ENCODE data around the gene CEP83. TPM values are rescaled to one million over a fixed set of nuclear protein-coding genes. Genes with fewer than 3 reads are reported as not detected.

CEP83 gene
- total RNA-seq, 8 experiments from 2014 or later = 11.5 to 87.2 (median 25.9) TPM

- in situ Hi-C loops (cut with MboI; ENCODE audit: low pct_unique_long_range_greater_than_20kb in 2 of 9, low sequenced_read_pairs in 9 of 9, unreplicated experiment in 9 of 9) = no loop called here
- no peak overlapping the region for H3K27ac ChIP-seq
- H3K4me3 ChIP-seq = no peak overlapping the region
- 71 to 83% methylated on average over 1 to 2 of the region's 2 CpGs; no CpG with 5 or more reads in 8 of the 10 experiments for WGBS, 10 experiments
- peak in 3 of 8 experiments; percentile 30 to 84 (median 78) for ATAC-seq (replicated peaks in 6 of 8)
- peaks cover 30 to 43% of the 10 kb centered on the region in 2 donors for H3K4me1 ChIP-seq (replicated peaks in 1 of 2)
These were observed 174.8 kb downstream of the CEP83 start for GRCh38 chr12:94284859-94285258.

- in situ Hi-C loops (cut with MboI; ENCODE audit: low pct_unique_long_range_greater_than_20kb in 2 of 9, low sequenced_read_pairs in 9 of 9, unreplicated experiment in 9 of 9) = no loop called here
These were observed 175.6 kb downstream of the CEP83 start for GRCh38 chr12:94284046-94284445.

GRCh38 chr12:94282675-94283074, 177.0 kb downstream of the CEP83 start:
- 96 to 100% (median 97%) methylated on average over 1 to 7 of the region's 7 CpGs; no CpG with 5 or more reads in 4 of the 10 experiments for WGBS, 10 experiments
- in situ Hi-C loops (cut with MboI; ENCODE audit: low pct_unique_long_range_greater_than_20kb in 2 of 9, low sequenced_read_pairs in 9 of 9, unreplicated experiment in 9 of 9) = no loop called here
- ATAC-seq (replicated peaks in 6 of 8) = no peak
- Histone ChIP-seq H3K4me1 (replicated peaks in 1 of 2) (peaks cover 21 to 48% of the 10 kb centered on the region in 2 donors), H3K4me3 (no peak overlapping the region), H3K27ac (no peak overlapping the region)

More at GRCh38 chr12:94284046-94284445, 175.6 kb downstream of the CEP83 start:
- Histone ChIP-seq H3K4me1 (replicated peaks in 1 of 2) (peaks cover 22 to 43% of the 10 kb centered on the region in 2 donors), H3K4me3 (no peak overlapping the region), H3K27ac (no peak overlapping the region)
- no peak for ATAC-seq (replicated peaks in 6 of 8)
- 80% methylated on average over 1 of the region's 1 CpG; no CpG with 5 or more reads in 9 of the 10 experiments for WGBS, 10 experiments

GRCh38 chr12:94280063-94280462, 179.6 kb downstream of the CEP83 start:
- in situ Hi-C loops (cut with MboI; ENCODE audit: low pct_unique_long_range_greater_than_20kb in 2 of 9, low sequenced_read_pairs in 9 of 9, unreplicated experiment in 9 of 9) = no loop called here
- 42 to 100% (median 68%) methylated on average over 1 to 6 of the region's 7 CpGs; no CpG with 5 or more reads in 2 of the 10 experiments for WGBS, 10 experiments
- H3K4me1 ChIP-seq (replicated peaks in 1 of 2) = peaks cover 0 to 26% of the 10 kb centered on the region in 2 donors
- ATAC-seq (replicated peaks in 6 of 8) = peak in 3 of 8 experiments; percentile 58 to 84 (median 60)
- H3K27ac ChIP-seq = peak overlapping the region in 1 of 2 donors; percentile 73
- H3K4me3 ChIP-seq = no peak overlapping the region

GRCh38 chr12:94277426-94278000, 182.2 kb downstream of the CEP83 start:
- H3K4me1 ChIP-seq (replicated peaks in 1 of 2) = peaks cover 0 to 26% of the 10 kb centered on the region in 2 donors
- H3K4me3 ChIP-seq = no peak overlapping the region
- H3K27ac ChIP-seq = no peak overlapping the region
- 31 to 90% (median 67%) methylated on average over 1 to 7 of the region's 9 CpGs; no CpG with 5 or more reads in 3 of the 10 experiments for WGBS, 10 experiments
- peak in 1 of 8 experiments; percentile 20 for ATAC-seq (replicated peaks in 6 of 8)
- in situ Hi-C loops (cut with MboI; ENCODE audit: low pct_unique_long_range_greater_than_20kb in 2 of 9, low sequenced_read_pairs in 9 of 9, unreplicated experiment in 9 of 9) = no loop called here

GRCh38 chr12:94276725-94277124, 182.9 kb downstream of the CEP83 start:
- Histone ChIP-seq H3K4me3 (no peak overlapping the region), H3K27ac (no peak overlapping the region), H3K4me1 (replicated peaks in 1 of 2) (peaks cover 0 to 26% of the 10 kb centered on the region in 2 donors)
- WGBS, 10 experiments = 94 to 100% (median 100%) methylated on average over 1 to 6 of the region's 6 CpGs; no CpG with 5 or more reads in 2 of the 10 experiments
- in situ Hi-C loops (cut with MboI; ENCODE audit: low pct_unique_long_range_greater_than_20kb in 2 of 9, low sequenced_read_pairs in 9 of 9, unreplicated experiment in 9 of 9) = no loop called here
- no peak for ATAC-seq (replicated peaks in 6 of 8)

GRCh38 chr12:94273272-94273671, 186.4 kb downstream of the CEP83 start:
- 90 to 100% (median 100%) methylated on average over 1 to 3 of the region's 3 CpGs; no CpG with 5 or more reads in 4 of the 10 experiments for WGBS, 10 experiments
- H3K4me3 ChIP-seq = no peak overlapping the region
- no peak overlapping the region for H3K27ac ChIP-seq
- peaks cover 0 to 3% of the 10 kb centered on the region in 2 donors for H3K4me1 ChIP-seq (replicated peaks in 1 of 2)
- no peak for ATAC-seq (replicated peaks in 6 of 8)
- in situ Hi-C loops (cut with MboI; ENCODE audit: low pct_unique_long_range_greater_than_20kb in 2 of 9, low sequenced_read_pairs in 9 of 9, unreplicated experiment in 9 of 9) = no loop called here

GRCh38 chr12:94272280-94272679, 187.4 kb downstream of the CEP83 start:
- in situ Hi-C loops (cut with MboI; ENCODE audit: low pct_unique_long_range_greater_than_20kb in 2 of 9, low sequenced_read_pairs in 9 of 9, unreplicated experiment in 9 of 9) = no loop called here
- Histone ChIP-seq H3K4me3 (no peak overlapping the region), H3K4me1 (replicated peaks in 1 of 2) (peaks cover 0 to 11% of the 10 kb centered on the region in 2 donors), H3K27ac (no peak overlapping the region)
- 88 to 100% (median 92%) methylated on average over 1 to 4 of the region's 5 CpGs; no CpG with 5 or more reads in 7 of the 10 experiments for WGBS, 10 experiments
- ATAC-seq (replicated peaks in 6 of 8) = no peak

- H3K4me1 ChIP-seq (replicated peaks in 1 of 2) = peaks cover 0 to 13% of the 10 kb centered on the region in 2 donors
- ATAC-seq (replicated peaks in 6 of 8) = no peak
- in situ Hi-C loops (cut with MboI; ENCODE audit: low pct_unique_long_range_greater_than_20kb in 2 of 9, low sequenced_read_pairs in 9 of 9, unreplicated experiment in 9 of 9) = no loop called here
- no peak overlapping the region for H3K4me3 ChIP-seq
- H3K27ac ChIP-seq = no peak overlapping the region
- WGBS, 10 experiments = 60 to 100% (median 92%) methylated on average over 1 to 6 of the region's 6 CpGs; no CpG with 5 or more reads in 2 of the 10 experiments
These were observed 188.3 kb downstream of the CEP83 start for GRCh38 chr12:94271351-94271750.

GRCh38 chr12:94269316-94269999, 190.2 kb downstream of the CEP83 start:
- H3K27ac ChIP-seq = no peak overlapping the region
- ATAC-seq (replicated peaks in 6 of 8) = no peak
- no peak overlapping the region for H3K4me3 ChIP-seq
- peaks cover 0 to 25% of the 10 kb centered on the region in 2 donors for H3K4me1 ChIP-seq (replicated peaks in 1 of 2)
- in situ Hi-C loops (cut with MboI; ENCODE audit: low pct_unique_long_range_greater_than_20kb in 2 of 9, low sequenced_read_pairs in 9 of 9, unreplicated experiment in 9 of 9) = no loop called here
- WGBS, 10 experiments = 9 to 93% (median 75%) methylated on average over 2 to 4 of the region's 4 CpGs; no CpG with 5 or more reads in 1 of the 10 experiments

- Histone ChIP-seq H3K4me3 (no peak overlapping the region), H3K27ac (no peak overlapping the region), H3K4me1 (replicated peaks in 1 of 2) (peaks cover 11 to 28% of the 10 kb centered on the region in 2 donors)
- in situ Hi-C loops (cut with MboI; ENCODE audit: low pct_unique_long_range_greater_than_20kb in 2 of 9, low sequenced_read_pairs in 9 of 9, unreplicated experiment in 9 of 9) = no loop called here
- WGBS, 10 experiments = 0 to 100% (median 100%) methylated on average over 1 to 2 of the region's 5 CpGs; no CpG with 5 or more reads in 6 of the 10 experiments
- peak in 1 of 8 experiments; percentile 23 for ATAC-seq (replicated peaks in 6 of 8)
These were observed 191.7 kb downstream of the CEP83 start for GRCh38 chr12:94267921-94268471.

- 10 to 100% (median 74%) methylated on average over 1 to 3 of the region's 3 CpGs; no CpG with 5 or more reads in 3 of the 10 experiments for WGBS, 10 experiments
- peak in 6 of 8 experiments; percentile 32 to 60 (median 40) for ATAC-seq (replicated peaks in 6 of 8)
- in situ Hi-C loops (cut with MboI; ENCODE audit: low pct_unique_long_range_greater_than_20kb in 2 of 9, low sequenced_read_pairs in 9 of 9, unreplicated experiment in 9 of 9) = no loop called here
- Histone ChIP-seq H3K4me1 (replicated peaks in 1 of 2) (peaks cover 11 to 28% of the 10 kb centered on the region in 2 donors), H3K4me3 (no peak overlapping the region), H3K27ac (no peak overlapping the region)
These were observed 192.2 kb downstream of the CEP83 start for GRCh38 chr12:94267537-94267872.

Measured in motor neuron (in vitro differentiated cells).